ENCODE data around the gene SPHK2. TPM values are rescaled to one million over a fixed set of nuclear protein-coding genes. Genes with fewer than 3 reads are reported as not detected.
A peak's percentile ranks its signal among the peaks of the same experiment; 100 is the strongest.

Gene SPHK2
- total and polyA plus RNA-seq, 2 experiments from 2014 or later: 22.5 to 25.3 TPM

DNA sequence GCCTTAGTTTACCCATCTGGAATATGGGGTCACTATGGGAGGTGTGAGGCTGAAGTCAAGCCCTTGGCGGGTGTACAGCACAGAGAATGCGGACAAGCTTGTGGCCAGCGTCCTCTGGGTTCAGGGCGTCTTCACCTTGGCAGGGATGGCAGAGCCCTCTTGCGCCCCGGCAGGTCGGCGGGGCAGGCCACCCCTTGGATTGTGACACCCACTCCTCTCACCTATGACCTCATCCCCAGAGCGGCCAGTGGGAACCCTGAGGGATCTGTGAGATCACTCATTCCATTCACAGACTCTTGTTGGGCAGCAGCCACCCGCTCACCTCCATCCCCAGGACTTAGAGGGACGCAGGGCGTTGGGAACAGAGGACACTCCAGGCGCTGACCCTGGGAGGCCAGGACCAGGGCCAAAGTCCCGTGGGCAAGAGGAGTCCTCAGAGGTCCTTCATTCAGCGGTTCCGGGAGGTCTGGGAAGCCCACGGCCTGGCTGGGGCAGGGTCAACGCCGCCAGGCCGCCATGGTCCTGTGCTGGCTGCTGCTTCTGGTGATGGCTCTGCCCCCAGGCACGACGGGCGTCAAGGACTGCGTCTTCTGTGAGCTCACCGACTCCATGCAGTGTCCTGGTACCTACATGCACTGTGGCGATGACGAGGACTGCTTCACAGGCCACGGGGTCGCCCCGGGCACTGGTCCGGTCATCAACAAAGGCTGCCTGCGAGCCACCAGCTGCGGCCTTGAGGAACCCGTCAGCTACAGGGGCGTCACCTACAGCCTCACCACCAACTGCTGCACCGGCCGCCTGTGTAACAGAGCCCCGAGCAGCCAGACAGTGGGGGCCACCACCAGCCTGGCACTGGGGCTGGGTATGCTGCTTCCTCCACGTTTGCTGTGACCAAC lies 12.6 kb upstream of the SPHK2 start, which contains the start of gene SPACA4:
Gene SPACA4, plus strand, starts transcription at position 280 of the 896 bp plus-strand sequence. Its CDS starts 237 bp downstream, at position 517.
- no peaks in the 10 kb centered on the region for H3K4me1 ChIP-seq (ENCODE audit: low read depth)
- no peak for DNase-seq (ENCODE audit: low read depth in 1 of 2, low spot score in 1 of 2)
- no peaks in the 10 kb centered on the region for H3K27me3 ChIP-seq
- H3K4me3 ChIP-seq: no peak within 1 kb of the TSS
- H3K9me3 ChIP-seq (ENCODE audit: low read depth): no peaks in the 10 kb centered on the region
- no peak within 1 kb of the TSS for H3K27ac ChIP-seq
- no peaks in the 10 kb centered on the region for H3K36me3 ChIP-seq
- TF ChIP-seq, protein P1, sequence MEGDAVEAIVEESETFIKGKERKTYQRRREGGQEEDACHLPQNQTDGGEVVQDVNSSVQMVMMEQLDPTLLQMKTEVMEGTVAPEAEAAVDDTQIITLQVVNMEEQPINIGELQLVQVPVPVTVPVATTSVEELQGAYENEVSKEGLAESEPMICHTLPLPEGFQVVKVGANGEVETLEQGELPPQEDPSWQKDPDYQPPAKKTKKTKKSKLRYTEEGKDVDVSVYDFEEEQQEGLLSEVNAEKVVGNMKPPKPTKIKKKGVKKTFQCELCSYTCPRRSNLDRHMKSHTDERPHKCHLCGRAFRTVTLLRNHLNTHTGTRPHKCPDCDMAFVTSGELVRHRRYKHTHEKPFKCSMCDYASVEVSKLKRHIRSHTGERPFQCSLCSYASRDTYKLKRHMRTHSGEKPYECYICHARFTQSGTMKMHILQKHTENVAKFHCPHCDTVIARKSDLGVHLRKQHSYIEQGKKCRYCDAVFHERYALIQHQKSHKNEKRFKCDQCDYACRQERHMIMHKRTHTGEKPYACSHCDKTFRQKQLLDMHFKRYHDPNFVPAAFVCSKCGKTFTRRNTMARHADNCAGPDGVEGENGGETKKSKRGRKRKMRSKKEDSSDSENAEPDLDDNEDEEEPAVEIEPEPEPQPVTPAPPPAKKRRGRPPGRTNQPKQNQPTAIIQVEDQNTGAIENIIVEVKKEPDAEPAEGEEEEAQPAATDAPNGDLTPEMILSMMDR (IDR thresholded peaks at IDR 0.05; ENCODE audit: low read depth, low read length): no peak

DNA sequence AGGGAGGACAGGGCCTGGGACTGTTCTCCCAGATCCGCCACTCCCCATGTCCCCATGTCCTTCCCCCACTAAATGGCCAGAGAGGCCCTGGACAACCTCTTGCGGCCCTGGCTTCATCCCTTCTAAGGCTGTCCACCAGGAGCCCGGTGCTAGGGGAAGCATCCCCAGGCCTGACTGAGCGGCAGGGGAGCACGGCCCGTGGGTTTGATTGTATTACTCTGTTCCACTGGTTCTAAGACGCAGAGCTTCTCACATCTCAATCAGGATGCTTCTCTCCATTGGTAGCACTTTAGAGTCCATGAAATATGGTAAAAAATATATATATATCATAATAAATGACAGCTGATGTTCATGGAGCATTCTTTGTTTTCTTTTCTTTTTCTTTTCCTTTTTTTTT lies 11.9 kb upstream of the SPHK2 start:
- H3K27ac ChIP-seq: no peak overlapping the region
- H3K4me3 ChIP-seq: no peak overlapping the region
- H3K4me1 ChIP-seq (ENCODE audit: low read depth): no peaks in the 10 kb centered on the region
- no peak for DNase-seq (ENCODE audit: low read depth in 1 of 2, low spot score in 1 of 2)
- no peaks in the 10 kb centered on the region for H3K9me3 ChIP-seq (ENCODE audit: low read depth)
- TF ChIP-seq, protein P1 (IDR thresholded peaks at IDR 0.05; ENCODE audit: low read depth, low read length): no peak
- H3K27me3 ChIP-seq: no peaks in the 10 kb centered on the region
- H3K36me3 ChIP-seq: no peaks in the 10 kb centered on the region

DNA sequence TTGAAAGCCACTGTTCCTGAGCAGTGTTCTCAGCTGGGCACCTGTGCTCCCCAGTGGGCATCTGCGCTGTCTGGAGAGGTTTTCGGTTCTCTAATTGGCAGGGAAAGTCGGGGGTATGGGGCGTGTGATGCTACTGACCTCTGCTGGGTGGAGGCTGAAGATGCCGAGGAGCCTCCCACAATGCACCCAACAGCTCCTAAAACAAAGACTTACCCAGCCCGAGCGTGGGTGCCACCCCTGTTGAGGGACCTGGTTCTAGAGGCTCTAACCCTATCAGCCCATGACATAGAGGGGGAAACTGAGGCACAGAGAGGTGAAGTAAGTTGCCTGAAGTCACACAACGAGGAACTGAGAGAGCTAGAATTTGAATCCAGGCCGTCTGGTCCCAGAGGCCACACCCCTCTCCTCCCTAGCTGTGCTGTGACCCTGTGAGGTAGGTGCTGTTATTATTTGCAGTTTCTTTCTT lies 10.5 kb upstream of the SPHK2 start:
- no peaks in the 10 kb centered on the region for H3K27me3 ChIP-seq
- H3K4me3 ChIP-seq: no peak overlapping the region
- no peak overlapping the region for H3K27ac ChIP-seq
- H3K36me3 ChIP-seq: no peaks in the 10 kb centered on the region
- TF ChIP-seq, protein P1 (IDR thresholded peaks at IDR 0.05; ENCODE audit: low read depth, low read length): peak; percentile 64
- no peaks in the 10 kb centered on the region for H3K9me3 ChIP-seq (ENCODE audit: low read depth)
- DNase-seq (ENCODE audit: low read depth in 1 of 2, low spot score in 1 of 2): peak in 1 of 2 donors; percentile 52
- peaks cover 4% of the 10 kb centered on the region for H3K4me1 ChIP-seq (ENCODE audit: low read depth)

DNA sequence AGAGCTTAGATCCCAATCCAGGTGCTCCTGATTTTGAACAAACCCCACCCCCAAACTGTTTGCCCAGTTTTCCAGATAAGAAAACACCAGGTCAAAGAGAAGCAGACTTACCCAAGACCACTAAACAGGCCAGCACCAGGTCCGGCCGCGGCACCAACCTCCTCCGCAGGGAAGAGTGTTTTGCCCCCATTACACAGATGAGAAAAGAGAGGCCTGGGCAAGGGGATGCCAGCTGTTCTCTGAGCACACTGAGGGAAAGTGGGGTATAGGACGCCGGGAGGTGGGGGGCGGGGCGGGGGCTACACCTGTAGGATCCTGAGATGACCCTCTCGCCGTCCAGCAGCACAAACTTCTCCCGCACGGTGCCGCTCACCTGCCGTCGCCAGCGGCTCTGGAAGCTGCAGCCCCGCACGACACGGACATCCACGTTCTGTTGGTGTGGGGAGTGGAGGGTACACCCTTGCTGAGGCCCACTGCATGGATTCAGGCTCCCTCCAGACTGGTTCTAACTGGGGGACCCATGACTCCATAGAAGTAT lies 9.7 kb upstream of the SPHK2 start:
- H3K4me1 ChIP-seq (ENCODE audit: low read depth): peaks cover 10% of the 10 kb centered on the region
- no peak overlapping the region for H3K4me3 ChIP-seq
- TF ChIP-seq, protein P1 (IDR thresholded peaks at IDR 0.05; ENCODE audit: low read depth, low read length): no peak
- no peaks in the 10 kb centered on the region for H3K9me3 ChIP-seq (ENCODE audit: low read depth)
- H3K27me3 ChIP-seq: no peaks in the 10 kb centered on the region
- H3K27ac ChIP-seq: no peak overlapping the region
- DNase-seq (ENCODE audit: low read depth in 1 of 2, low spot score in 1 of 2): no peak
- H3K36me3 ChIP-seq: no peaks in the 10 kb centered on the region

DNA sequence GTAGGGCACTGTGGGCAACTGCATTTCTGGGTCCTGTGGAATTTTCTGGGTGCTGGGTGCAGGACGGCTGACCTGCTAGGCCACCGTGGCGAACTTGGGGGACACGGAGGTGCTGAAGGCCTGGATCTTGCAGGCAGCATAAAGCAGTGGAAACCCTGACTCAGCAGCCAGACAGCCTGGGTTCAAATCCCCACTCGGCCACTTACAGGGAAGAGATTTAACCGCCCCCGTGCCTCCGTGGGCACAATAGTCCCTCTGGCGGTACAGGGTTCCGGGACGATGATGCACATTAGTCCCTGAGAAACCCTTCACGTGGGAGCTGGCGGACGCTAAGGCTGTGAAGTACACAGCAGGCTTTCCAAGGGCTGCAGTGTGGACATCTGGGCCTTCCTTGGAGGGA lies 7.4 kb upstream of the SPHK2 start:
- peaks cover 14% of the 10 kb centered on the region for H3K4me1 ChIP-seq (ENCODE audit: low read depth)
- H3K9me3 ChIP-seq (ENCODE audit: low read depth): no peaks in the 10 kb centered on the region
- H3K36me3 ChIP-seq: peaks cover 19% of the 10 kb centered on the region
- DNase-seq (ENCODE audit: low read depth in 1 of 2, low spot score in 1 of 2): no peak
- no peaks in the 10 kb centered on the region for H3K27me3 ChIP-seq
- TF ChIP-seq, protein P1 (IDR thresholded peaks at IDR 0.05; ENCODE audit: low read depth, low read length): no peak
- no peak overlapping the region for H3K27ac ChIP-seq
- H3K4me3 ChIP-seq: no peak overlapping the region

Measured in cardiac muscle cell (in vitro differentiated cells and primary cell).